Measurements from ENCODE around the gene RDH8.

DNA sequence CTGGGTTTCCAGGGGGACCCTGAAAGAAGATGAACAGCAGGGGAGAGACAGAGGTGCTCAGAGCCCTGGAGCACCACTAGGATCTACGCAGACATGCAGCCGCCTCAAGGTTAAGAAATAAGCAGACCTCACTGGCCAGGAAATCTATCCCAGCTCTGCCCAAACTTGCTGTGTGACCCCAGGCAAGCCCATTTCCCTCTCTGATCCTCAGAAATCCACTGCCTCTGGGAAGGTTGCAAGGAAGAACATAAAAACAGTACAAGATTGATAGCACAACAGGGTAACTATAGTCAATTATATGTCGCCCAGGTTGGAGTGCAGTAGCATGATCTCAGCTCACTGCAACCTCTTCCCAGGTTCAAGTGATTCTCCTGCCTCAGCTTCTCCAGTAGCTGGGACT lies 23.8 kb upstream of the RDH8 start:
- TF ChIP-seq, protein P1, sequence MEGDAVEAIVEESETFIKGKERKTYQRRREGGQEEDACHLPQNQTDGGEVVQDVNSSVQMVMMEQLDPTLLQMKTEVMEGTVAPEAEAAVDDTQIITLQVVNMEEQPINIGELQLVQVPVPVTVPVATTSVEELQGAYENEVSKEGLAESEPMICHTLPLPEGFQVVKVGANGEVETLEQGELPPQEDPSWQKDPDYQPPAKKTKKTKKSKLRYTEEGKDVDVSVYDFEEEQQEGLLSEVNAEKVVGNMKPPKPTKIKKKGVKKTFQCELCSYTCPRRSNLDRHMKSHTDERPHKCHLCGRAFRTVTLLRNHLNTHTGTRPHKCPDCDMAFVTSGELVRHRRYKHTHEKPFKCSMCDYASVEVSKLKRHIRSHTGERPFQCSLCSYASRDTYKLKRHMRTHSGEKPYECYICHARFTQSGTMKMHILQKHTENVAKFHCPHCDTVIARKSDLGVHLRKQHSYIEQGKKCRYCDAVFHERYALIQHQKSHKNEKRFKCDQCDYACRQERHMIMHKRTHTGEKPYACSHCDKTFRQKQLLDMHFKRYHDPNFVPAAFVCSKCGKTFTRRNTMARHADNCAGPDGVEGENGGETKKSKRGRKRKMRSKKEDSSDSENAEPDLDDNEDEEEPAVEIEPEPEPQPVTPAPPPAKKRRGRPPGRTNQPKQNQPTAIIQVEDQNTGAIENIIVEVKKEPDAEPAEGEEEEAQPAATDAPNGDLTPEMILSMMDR (IDR thresholded peaks at IDR 0.05; ENCODE audit: control extremely low read depth in 1 of 3, insufficient read depth in 1 of 3, low read depth in 1 of 3, low read length in 3 of 3), result no peak
- TF ChIP-seq EZH2 (IDR thresholded peaks at IDR 0.05; ENCODE audit: low read depth, low read length, severe bottlenecking) (no peak), HDAC2 (IDR thresholded peaks at IDR 0.05; ENCODE audit: borderline replicate concordance in 1 of 2, low read depth in 2 of 2, low read length in 2 of 2) (no peak), TEAD4 (IDR thresholded peaks at IDR 0.05; ENCODE audit: low read depth, low read length) (no peak), RAD21 (IDR thresholded peaks at IDR 0.05 in 1 of 2, conservative IDR thresholded peaks at IDR 0.05 in 1 of 2; ENCODE audit: low read depth in 2 of 2, low read length in 2 of 2) (no peak), SIX5 (IDR thresholded peaks at IDR 0.05; ENCODE audit: low read depth, low read length) (no peak), POLR2A (IDR thresholded peaks at IDR 0.05; ENCODE audit: control extremely low read depth in 1 of 2, low read depth in 2 of 2, low read length in 2 of 2) (no peak), CEBPB (IDR thresholded peaks at IDR 0.05; ENCODE audit: low read depth, low read length) (no peak)

Data from H1 (cell line).